Common myeloid progenitor, CD34-positive (primary cell): ENCODE measurements around the gene CD302.
A peak's percentile ranks its signal among the peaks of the same experiment; 100 is the strongest.
"Not testable (repeated sequence)": the region's sequence is repeated elsewhere in the genome, so short reads cannot be mapped to it uniquely, and the experiment has no call there.

Experiments
- CTCF ChIA-PET: fragments of 350-600 bp; sonication (Branson Sonifier 250); formaldehyde crosslinking; loops from one replicate; lab custom pipeline; 2021; ENCODE audit warnings: antibody characterized with exemption; lab: Charles Lee
- POLR2A ChIA-PET: fragments of 350-600 bp; sonication (Branson Sonifier 250); formaldehyde crosslinking; loops from one replicate; lab custom pipeline; 2021; ENCODE audit warnings: antibody characterized with exemption; lab: Charles Lee
- DNase-seq, 3 donors: peaks; one replicate each; pipeline versions ENCODE4 v3.0.0 to v3.0.0-alpha.2; 2013
- H3K27ac ChIP-seq, 2 experiments: 1 replicate in 1 of 2; 2 replicates in 1 of 2; pipeline ENCODE4 v1.7.0; 2013; ENCODE audit warnings: inconsistent platforms in 2 of 2, low read length in 2 of 2, mild to moderate bottlenecking in 2 of 2, low read depth in 1 of 2, moderate library complexity in 1 of 2; ENCODE audit not compliant: severe bottlenecking in 2 of 2, insufficient read depth in 1 of 2, poor library complexity in 1 of 2
- H3K27me3 ChIP-seq, 5 experiments: replicated peaks in 2 of 5; 1 replicate in 3 of 5; 2 replicates in 2 of 5; pipeline versions ENCODE4 v1.6.1 to v1.7.0; 2013; ENCODE audit warnings: low read length in 4 of 5, mild to moderate bottlenecking in 2 of 5, moderate library complexity in 2 of 5, inconsistent platforms in 1 of 5; ENCODE audit not compliant: insufficient read depth in 5 of 5, control insufficient read depth in 4 of 5
- H3K36me3 ChIP-seq, 4 experiments: 1 replicate in 2 of 4; 2 replicates in 2 of 4; pipeline versions ENCODE4 v1.6.1 to v1.7.0; 2013; ENCODE audit warnings: low read length in 3 of 4, control low read depth in 1 of 4, mild to moderate bottlenecking in 1 of 4; ENCODE audit not compliant: control insufficient read depth in 4 of 4, insufficient read depth in 4 of 4
- H3K4me1 ChIP-seq, 4 experiments: 1 replicate in 3 of 4; 2 replicates in 1 of 4; pipeline versions ENCODE4 v1.6.1 to v1.7.1; 2013; ENCODE audit warnings: low read length in 3 of 4, mild to moderate bottlenecking in 3 of 4, control low read depth in 1 of 4, inconsistent platforms in 1 of 4, moderate library complexity in 1 of 4; ENCODE audit not compliant: control insufficient read depth in 4 of 4, insufficient read depth in 4 of 4; ENCODE audit errors: control extremely low read depth in 1 of 4
- H3K4me3 ChIP-seq, 7 experiments: 1 replicate in 4 of 7; 2 replicates in 3 of 7; pipeline versions ENCODE4 v1.5.1 to v1.7.0; 2013; ENCODE audit warnings: mild to moderate bottlenecking in 7 of 7, low read length in 6 of 7, moderate library complexity in 6 of 7, inconsistent platforms in 2 of 7, low read depth in 2 of 7, control low read depth in 1 of 7; ENCODE audit not compliant: insufficient read depth in 4 of 7, control insufficient read depth in 1 of 7; ENCODE audit errors: extremely low read depth in 1 of 7
- H3K9me3 ChIP-seq, 5 experiments: 1 replicate in 4 of 5; 2 replicates in 1 of 5; pipeline versions ENCODE4 v1.6.1 to v1.7.1; 2013; ENCODE audit warnings: low read length in 4 of 5, mild to moderate bottlenecking in 2 of 5, inconsistent platforms in 1 of 5, low read depth in 1 of 5, moderate library complexity in 1 of 5; ENCODE audit not compliant: control insufficient read depth in 4 of 5, insufficient read depth in 2 of 5; ENCODE audit errors: control extremely low read depth in 1 of 5
- WGBS: methylation state at CpG from one replicate; pipeline ENCODE4 v1.1.5; 2013; ENCODE audit not compliant: insufficient coverage; 5-methylcytosine and 5-hydroxymethylcytosine counted together

The CD302 gene

DNA sequence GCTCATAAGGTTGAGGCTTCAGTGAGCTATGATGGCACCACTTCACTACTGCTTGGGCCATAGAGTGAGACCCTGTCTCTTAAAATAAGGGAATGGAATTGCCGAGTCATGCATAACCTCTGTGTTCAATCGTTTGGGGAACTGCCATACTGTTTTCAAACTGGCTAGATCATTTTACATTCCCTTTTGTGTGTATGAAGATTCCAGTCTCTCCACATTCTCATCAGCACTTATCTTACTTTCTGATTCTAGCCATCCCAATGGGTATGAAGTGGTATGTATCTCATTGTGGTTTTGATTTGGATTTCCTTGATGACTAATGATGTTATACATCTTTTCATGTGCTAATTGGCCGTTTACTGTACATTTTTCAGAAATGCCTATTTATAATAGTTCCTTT lies 62.0 kb downstream of the CD302 start:
- 100% methylated on average over 1 of the region's 3 CpGs for WGBS
- Histone ChIP-seq H3K9me3 (peaks cover 0 to 3% (median 0%) of the 10 kb centered on the region in 5 experiments), H3K27ac (no peak overlapping the region), H3K4me3 (no peak overlapping the region), H3K4me1 (no peaks in the 10 kb centered on the region), H3K36me3 (peaks cover 21 to 68% (median 53%) of the 10 kb centered on the region in 4 experiments), H3K27me3 (no peaks in the 10 kb centered on the region)
- peak in 1 of 3 donors; percentile 30 for DNase-seq
- CTCF ChIA-PET: interaction anchor here (0.6 to 2.2 kb wide), 3 partner anchors 12 to 561 kb away, joined by 3 to 6 read pairs (median 4); partner anchors contain the start of gene LY75
- POLR2A ChIA-PET: no interaction called here

DNA sequence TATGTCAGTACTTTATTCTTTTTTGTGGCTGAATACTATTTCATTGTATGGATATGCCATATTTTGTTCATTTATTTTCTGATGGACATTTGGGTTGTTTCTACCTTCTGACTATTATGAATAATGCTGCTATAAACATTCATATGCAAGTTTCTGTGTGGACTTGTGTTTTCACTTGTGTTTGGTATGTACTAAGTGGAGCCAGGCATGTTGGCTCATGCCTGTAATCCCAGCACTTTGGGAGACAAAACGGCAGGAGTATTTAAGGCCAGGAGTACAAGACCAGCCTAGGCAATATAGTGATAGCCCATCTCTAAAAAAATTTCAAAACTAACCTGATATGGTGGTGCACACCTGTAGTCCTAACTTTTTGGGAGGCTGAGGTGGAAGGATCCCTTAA lies 62.4 kb downstream of the CD302 start:
- Histone ChIP-seq H3K27me3 (no peaks in the 10 kb centered on the region), H3K4me1 (no peaks in the 10 kb centered on the region), H3K36me3 (peaks cover 20 to 71% (median 55%) of the 10 kb centered on the region in 4 experiments), H3K27ac (no peak overlapping the region), H3K9me3 (peaks cover 0 to 3% (median 0%) of the 10 kb centered on the region in 5 experiments), H3K4me3 (no peak overlapping the region)
- DNase-seq: no peak
- no CpG with 5 or more reads among the region's 1 CpG for WGBS
- CTCF ChIA-PET: interaction anchor here (0.6 to 2.2 kb wide), 3 partner anchors 12 to 561 kb away, joined by 3 to 6 read pairs (median 4); partner anchors contain the start of gene LY75
- POLR2A ChIA-PET: no interaction called here

DNA sequence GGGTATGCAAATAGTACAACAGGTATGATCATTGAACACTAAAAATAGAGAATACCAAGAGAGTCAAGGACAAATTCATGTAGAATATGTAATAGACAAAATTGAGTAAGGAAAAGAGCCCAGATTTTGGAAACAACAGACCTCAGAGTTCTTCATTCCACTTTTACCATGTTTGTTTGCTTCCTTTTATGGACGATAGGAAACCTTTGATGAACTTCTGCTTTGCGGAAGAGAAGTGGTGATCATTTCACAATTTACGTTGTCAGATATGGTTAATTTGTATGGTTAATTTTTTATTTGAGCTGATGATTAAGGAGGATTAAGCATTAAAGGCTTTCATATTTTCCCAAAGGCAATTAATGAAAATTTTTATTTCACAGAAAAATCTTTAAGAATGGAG lies 69.4 kb downstream of the CD302 start:
- no peak overlapping the region for H3K27ac ChIP-seq
- WGBS: no CpG with 5 or more reads among the region's 3 CpGs
- H3K4me1 ChIP-seq: peaks cover 0 to 8% (median 0%) of the 10 kb centered on the region in 4 experiments
- peak overlapping the region in 1 of 7 experiments; percentile 23 for H3K4me3 ChIP-seq
- peaks cover 7 to 46% (median 27%) of the 10 kb centered on the region in 4 experiments for H3K36me3 ChIP-seq
- peak in 2 of 3 donors; percentile 36 to 41 for DNase-seq
- ChIA-PET CTCF (interaction anchor here (1.5 to 2.6 kb wide), 2 partner anchors 13 to 16 kb away, joined by 3 to 9 read pairs; no protein-coding TSS in a partner anchor), POLR2A (no interaction called here)
- H3K9me3 ChIP-seq: peaks cover 0 to 11% (median 3%) of the 10 kb centered on the region in 5 experiments
- no peaks in the 10 kb centered on the region for H3K27me3 ChIP-seq

DNA sequence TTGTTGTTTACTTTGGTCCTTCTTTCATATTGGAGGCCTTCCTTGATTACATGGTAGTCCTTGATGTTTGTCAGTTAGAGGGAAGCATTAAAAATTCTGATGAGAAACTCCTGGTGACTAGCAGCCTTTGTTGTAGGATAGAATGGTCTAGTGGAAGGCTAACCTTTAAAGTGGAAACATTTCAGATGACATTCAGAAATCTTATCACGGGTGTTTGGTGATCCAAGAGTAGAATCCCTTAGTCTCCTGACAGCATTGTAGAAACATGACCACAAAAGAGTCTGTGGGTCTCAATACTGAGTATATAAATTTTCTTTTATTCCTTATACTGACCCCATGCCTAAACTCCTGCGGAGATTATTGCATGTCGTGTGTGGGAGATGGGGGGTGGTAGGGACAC lies 72.3 kb downstream of the CD302 start:
- no CpG with 5 or more reads among the region's 3 CpGs for WGBS
- H3K4me1 ChIP-seq: peaks cover 0 to 8% (median 5%) of the 10 kb centered on the region in 4 experiments
- CTCF ChIA-PET: interaction anchor here (1.0 kb wide), 1 partner anchor 11 kb away, joined by 3 read pairs; no protein-coding TSS in a partner anchor
- H3K27me3 ChIP-seq: no peaks in the 10 kb centered on the region
- POLR2A ChIA-PET: no interaction called here
- no peak overlapping the region for H3K27ac ChIP-seq
- H3K4me3 ChIP-seq: no peak overlapping the region
- H3K36me3 ChIP-seq: peaks cover 8 to 49% (median 17%) of the 10 kb centered on the region in 4 experiments
- DNase-seq: no peak
- peaks cover 0 to 11% (median 3%) of the 10 kb centered on the region in 5 experiments for H3K9me3 ChIP-seq

DNA sequence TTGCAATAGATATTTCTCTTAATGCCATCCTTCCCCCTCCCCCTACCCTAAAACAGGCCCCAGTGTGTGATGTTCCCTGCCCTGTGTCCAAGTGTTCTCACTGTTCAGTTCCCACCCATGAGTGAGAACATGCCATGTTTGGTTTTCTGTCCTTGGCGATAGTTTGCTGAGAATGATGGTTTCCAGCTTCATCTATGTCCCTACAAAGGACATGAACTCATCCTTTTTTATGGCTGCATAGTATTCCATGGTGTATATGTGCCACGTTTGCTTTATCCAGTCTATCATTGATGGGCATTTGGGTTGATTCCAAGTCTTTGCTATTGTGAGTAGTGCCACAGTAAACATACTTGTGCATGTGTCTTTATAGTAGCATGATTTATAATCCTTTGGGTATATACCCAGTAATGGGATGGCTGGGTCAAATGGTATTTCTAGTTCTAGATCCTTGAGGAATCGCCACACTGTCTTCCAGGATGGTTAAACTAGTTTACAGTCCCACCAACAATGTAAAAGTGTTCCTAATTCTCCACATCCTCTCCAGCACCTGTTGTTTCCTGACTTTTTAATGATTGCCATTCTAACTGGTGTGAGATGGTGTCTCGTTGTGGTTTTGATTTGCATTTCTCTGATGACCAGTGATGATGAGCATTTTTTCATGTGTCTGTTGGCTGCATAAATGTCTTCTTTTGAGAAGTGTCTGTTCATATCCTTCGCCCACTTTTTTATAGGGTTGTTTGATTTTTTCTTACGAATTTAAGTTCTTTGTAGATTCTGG lies 73.0 kb downstream of the CD302 start:
- WGBS: no CpG with 5 or more reads among the region's 6 CpGs
- H3K27me3 ChIP-seq, H3K4me1 ChIP-seq, DNase-seq, H3K4me3 ChIP-seq, H3K27ac ChIP-seq, POLR2A ChIA-PET: not testable (repeated sequence)
- Histone ChIP-seq H3K9me3 (peaks cover 0 to 11% (median 3%) of the 10 kb centered on the region in 5 experiments), H3K36me3 (peaks cover 8 to 50% (median 17%) of the 10 kb centered on the region in 4 experiments)
- CTCF ChIA-PET: interaction anchor here (1.0 to 2.2 kb wide), 2 partner anchors 10 to 11 kb away, joined by 3 to 6 read pairs; no protein-coding TSS in a partner anchor

DNA sequence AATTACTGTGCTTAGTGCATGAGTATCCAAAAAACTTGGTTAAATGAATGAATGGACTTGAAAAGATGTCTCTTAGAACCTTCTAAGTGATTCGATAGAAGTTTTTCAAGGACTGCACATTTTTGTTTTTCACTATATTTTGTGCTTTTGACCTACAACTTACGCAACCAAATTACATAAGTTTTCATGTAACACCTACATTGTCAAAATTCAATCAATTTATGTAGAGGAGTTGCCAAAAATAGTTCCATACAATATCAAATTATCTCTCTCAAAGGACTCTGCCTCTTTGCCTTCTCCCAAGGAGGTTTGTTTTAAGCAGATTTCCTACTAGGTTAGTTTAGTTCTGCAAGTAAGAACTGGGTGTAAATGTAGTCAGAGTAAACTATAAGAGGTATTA lies 75.4 kb downstream of the CD302 start:
- Histone ChIP-seq H3K4me3 (no peak overlapping the region), H3K36me3 (peaks cover 11 to 59% (median 24%) of the 10 kb centered on the region in 4 experiments), H3K9me3 (peaks cover 0 to 11% (median 3%) of the 10 kb centered on the region in 5 experiments), H3K4me1 (peaks cover 0 to 6% (median 2%) of the 10 kb centered on the region in 4 experiments), H3K27ac (no peak overlapping the region), H3K27me3 (no peaks in the 10 kb centered on the region)
- ChIA-PET POLR2A (interaction anchor here (1.3 kb wide), 1 partner anchor 11 kb away, joined by 3 read pairs; no protein-coding TSS in a partner anchor), CTCF (interaction anchor here (1.1 to 4.2 kb wide), 3 partner anchors 8 to 85 kb away, joined by 3 to 16 read pairs (median 3); partner anchors contain the start of gene MARCHF7)
- WGBS: 100% methylated on average over 1 of the region's 2 CpGs
- DNase-seq: no peak
